ENCODE measurements around the gene ANKDD1B. TPM values are rescaled to one million over a fixed set of nuclear protein-coding genes. Genes with fewer than 3 reads are reported as not detected.

The ANKDD1B gene
- total and polyA plus RNA-seq, 9 of the 15 experiments (the other 6 are each of a cell fraction or from before 2014, with no cell fraction given), result 0.04 to 0.29 (median 0.18) TPM; not detected in 1

DNA sequence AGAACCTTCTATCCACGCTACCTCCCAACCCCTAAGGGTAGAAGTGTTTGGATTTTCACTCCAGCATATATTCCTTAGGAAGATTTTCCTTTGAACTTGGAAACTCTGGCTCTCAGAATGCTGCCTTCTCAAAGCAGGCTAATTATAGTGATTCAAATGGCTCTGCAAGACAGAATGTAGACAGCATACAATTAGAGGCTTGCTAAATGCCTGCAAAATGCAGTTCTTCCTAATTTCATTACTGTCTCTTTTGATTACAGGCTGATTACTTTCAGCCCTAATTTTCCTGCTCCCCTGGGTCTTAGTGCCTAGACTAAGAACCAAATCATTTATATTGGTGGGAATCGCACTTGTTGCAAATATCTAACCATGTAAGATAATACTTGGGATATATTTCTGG, 50.8 kb downstream of the ANKDD1B start (continued):
- TF ChIP-seq, protein P1, sequence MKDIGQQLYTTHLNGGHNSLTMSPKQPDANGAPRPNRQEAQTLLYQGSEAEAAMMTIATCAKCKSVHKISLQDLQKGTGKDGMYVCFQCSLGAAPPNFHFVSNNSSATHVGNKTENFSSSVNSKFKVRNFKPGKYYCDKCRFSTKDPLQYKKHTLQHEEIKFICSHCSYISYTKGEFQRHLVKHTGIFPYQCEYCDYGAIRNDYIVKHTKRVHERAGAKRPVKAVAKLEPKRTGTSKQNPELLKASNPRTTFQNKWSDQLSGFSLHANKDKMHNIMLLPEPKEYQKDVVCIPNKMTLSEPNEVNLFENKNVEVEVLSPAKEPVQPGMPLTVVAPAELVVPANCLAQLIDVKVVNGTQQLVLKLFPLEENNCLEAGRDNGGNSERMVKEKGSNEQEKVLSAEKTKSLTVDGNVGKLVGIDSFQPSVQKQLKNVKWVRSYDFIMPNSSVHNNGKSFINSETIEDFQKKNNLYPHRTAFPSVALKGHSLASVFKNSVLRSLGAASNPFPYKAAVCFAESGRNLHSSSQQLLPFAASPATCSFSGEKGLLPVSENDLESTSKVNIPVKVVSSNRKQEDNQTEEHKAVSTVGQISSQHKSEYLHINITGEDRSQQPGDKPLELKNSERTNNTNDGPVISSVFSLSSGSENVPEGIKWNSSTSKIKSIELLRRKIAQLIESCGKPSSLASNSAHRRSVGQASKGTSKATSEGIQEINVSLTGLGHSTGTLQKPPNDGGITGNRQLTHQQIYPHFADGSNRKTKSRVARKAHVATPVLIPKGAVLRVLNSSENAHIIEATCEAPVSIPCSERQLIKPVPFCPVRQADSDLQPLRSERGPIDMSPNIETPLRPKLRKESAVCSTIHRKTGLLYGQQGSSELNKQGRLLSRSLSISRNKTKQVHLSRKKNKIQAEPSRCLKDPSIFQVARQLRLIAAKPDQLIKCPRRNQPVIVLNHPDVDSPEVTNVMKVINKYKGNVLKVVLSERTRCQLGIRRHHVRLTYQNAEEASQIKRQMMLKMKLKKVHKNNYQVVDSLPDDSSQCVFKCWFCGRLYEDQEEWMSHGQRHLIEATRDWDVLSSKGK (CRISPR knock-in tag; IDR thresholded peaks at IDR 0.05), result no peak
- TF ChIP-seq TEAD1 (CRISPR knock-in tag; IDR thresholded peaks at IDR 0.05) (no peak), FOXP1 (CRISPR knock-in tag; IDR thresholded peaks at IDR 0.05) (no peak), ZNF175 (CRISPR knock-in tag; IDR thresholded peaks at IDR 0.05; ENCODE audit: low read depth) (no peak), SMARCA4 (IDR thresholded peaks at IDR 0.05) (no peak)

DNA sequence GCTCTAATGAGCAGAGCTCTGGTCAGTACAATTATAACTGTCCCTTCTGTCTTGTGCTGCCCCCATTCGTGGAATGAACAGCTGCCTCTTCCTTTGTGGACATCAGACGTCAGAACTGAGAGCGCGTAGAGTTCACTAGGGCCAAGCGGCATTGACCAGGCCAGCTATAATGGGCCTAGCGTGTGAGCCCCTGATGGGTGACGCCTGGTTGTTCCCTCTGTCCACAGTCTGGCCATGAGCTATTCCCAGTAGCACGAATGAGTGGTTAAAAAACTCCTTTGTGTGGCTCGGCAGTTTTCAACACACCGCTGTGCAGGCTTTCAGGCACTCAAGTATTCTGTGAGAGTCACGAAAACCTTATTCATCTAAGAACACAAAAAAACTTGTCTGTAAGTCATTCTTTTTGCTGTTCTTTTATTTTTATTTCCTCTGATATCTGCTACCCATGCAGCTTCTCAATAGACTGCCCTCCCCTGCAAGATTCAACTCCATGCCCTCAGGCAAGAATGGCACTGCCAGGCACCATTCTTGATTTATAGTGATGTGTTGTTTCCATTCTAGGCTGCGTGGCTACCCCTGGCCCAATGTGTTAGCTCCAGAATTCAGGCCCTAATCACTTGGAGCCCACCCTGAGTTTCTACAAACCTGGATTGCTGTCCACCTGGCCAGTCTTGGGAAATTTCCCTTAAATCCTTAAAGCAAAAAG, 52.5 kb downstream of the ANKDD1B start:
- intact Hi-C loops (cut with micrococcal nuclease) (loop anchor here (10.0 kb wide), 2 partner anchors 299 to 429 kb away; partner anchors contain the start of gene ANKRD31), in situ Hi-C loops (cut with MboI) (no loop called here)
- no peaks in the 10 kb centered on the region for H3K9me3 ChIP-seq (replicated peaks; ENCODE audit: control insufficient read depth, insufficient read depth, low read depth, low read length)
- no peak overlapping the region for H2AFZ ChIP-seq (ENCODE audit: low read depth, low read length)
- no TSS peak for BruUV-seq (replicated peaks)
- ChIA-PET POLR2A (interaction anchor here (0.6 kb wide), 1 partner anchor 90 kb away, joined by 5 read pairs; no protein-coding TSS in a partner anchor), CTCF (ENCODE audit: low intra/inter-chr PET ratio) (no interaction called here)
- no peaks in the 10 kb centered on the region for H3K36me3 ChIP-seq (ENCODE audit: control insufficient read depth, insufficient read depth, low read length)
- ATAC-seq (no peak; the same call in 2 of the 3 replicates), DNase-seq (ENCODE audit: extremely low read depth in 1 of 4, low spot score in 3 of 4) (no peak), FAIRE-seq (no peak)
- TF ChIP-seq, protein P2, sequence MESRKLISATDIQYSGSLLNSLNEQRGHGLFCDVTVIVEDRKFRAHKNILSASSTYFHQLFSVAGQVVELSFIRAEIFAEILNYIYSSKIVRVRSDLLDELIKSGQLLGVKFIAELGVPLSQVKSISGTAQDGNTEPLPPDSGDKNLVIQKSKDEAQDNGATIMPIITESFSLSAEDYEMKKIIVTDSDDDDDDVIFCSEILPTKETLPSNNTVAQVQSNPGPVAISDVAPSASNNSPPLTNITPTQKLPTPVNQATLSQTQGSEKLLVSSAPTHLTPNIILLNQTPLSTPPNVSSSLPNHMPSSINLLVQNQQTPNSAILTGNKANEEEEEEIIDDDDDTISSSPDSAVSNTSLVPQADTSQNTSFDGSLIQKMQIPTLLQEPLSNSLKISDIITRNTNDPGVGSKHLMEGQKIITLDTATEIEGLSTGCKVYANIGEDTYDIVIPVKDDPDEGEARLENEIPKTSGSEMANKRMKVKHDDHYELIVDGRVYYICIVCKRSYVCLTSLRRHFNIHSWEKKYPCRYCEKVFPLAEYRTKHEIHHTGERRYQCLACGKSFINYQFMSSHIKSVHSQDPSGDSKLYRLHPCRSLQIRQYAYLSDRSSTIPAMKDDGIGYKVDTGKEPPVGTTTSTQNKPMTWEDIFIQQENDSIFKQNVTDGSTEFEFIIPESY (CRISPR knock-in tag; IDR thresholded peaks at IDR 0.05), result peak; percentile 54; the same call in 1 of the 2 replicates
- no peak for TF ChIP-seq NCOR1 (IDR thresholded peaks at IDR 0.05)
- peaks cover under 1 to 5% of the 10 kb centered on the region in 2 experiments; a peak in 2 of 5 replicates for H3K4me1 ChIP-seq (replicated peaks in 1 of 2; ENCODE audit: control insufficient read depth in 2 of 2, insufficient read depth in 2 of 2, low read length in 2 of 2)
- no peak overlapping the region for H3K27ac ChIP-seq (ENCODE audit: extremely low read depth, low read depth, low read length)
- H3K9ac ChIP-seq (ENCODE audit: insufficient read depth in 1 of 2, low read depth in 2 of 2, low read length in 2 of 2), result no peak overlapping the region
- WGBS (ENCODE audit: insufficient coverage, low coverage, missing lambda C conversion rate), result 58% methylated on average over 12 of the region's 12 CpGs
- no peaks in the 10 kb centered on the region for H3K79me2 ChIP-seq (ENCODE audit: control insufficient read depth, insufficient read depth, low read length)
- no peaks in the 10 kb centered on the region for H4K20me1 ChIP-seq (replicated peaks; ENCODE audit: control insufficient read depth, insufficient read depth, low read length)
- H3K4me3 ChIP-seq, result no peak overlapping the region
- no peak overlapping the region for H3K4me2 ChIP-seq (ENCODE audit: insufficient read depth, low read length)
- H3K9me1 ChIP-seq (ENCODE audit: control insufficient read depth, insufficient read depth, low read length), result no peaks in the 10 kb centered on the region
- H3K27me3 ChIP-seq (ENCODE audit: control insufficient read depth in 2 of 2, insufficient read depth in 2 of 2, low read length in 2 of 2), result no peaks in the 10 kb centered on the region

Data from K562 (cell line).